Vagina (tissue), 2 donors: ENCODE measurements around the gene ZNF697. TPM values are rescaled to one million over a fixed set of nuclear protein-coding genes. Genes with fewer than 3 reads are reported as not detected.

Source experiments
- DNase-seq, 2 donors: peaks; one replicate each; pipeline ENCODE4 v3.0.0-alpha.2; 2017; ENCODE audit errors: extremely low spot score in 2 of 2
- H3K27ac ChIP-seq: fragments of 200-600 bp; sonication (generic); one replicate; pipeline ENCODE4 v1.5.1; 2019
- H3K27me3 ChIP-seq: fragments of 200-600 bp; sonication (generic); one replicate; pipeline ENCODE4 v1.5.1; 2019
- H3K36me3 ChIP-seq, 2 donors: fragments of 200-600 bp; sonication (generic); one replicate each; pipeline ENCODE4 v1.5.1; 2017 to 2019
- H3K4me1 ChIP-seq: fragments of 200-600 bp; sonication (generic); one replicate; pipeline ENCODE4 v1.5.1; 2019
- H3K4me3 ChIP-seq, 2 donors: fragments of 200-600 bp; sonication (generic); 1 replicate in 1 of 2; 2 replicates in 1 of 2; pipeline ENCODE4 v1.5.1; 2016 to 2019
- H3K9me3 ChIP-seq: fragments of 200-600 bp; sonication (generic); one replicate; pipeline ENCODE4 v1.5.1; 2019
- CTCF ChIP-seq, 3 experiments: fragments of 450-650 bp in 2 of 3; fragments of 200-600 bp in 1 of 3; sonication (generic) in 1 of 3; IDR thresholded peaks; one replicate each; pipeline ENCODE4 v1.5.1; 2017 to 2019; ENCODE audit warnings: antibody characterized with exemption in 3 of 3, mild to moderate bottlenecking in 2 of 3, moderate library complexity in 2 of 3
- POLR2A ChIP-seq, 2 donors: fragments of 450-650 bp; IDR thresholded peaks; one replicate each; pipeline ENCODE4 v1.6.1; 2017; ENCODE audit warnings: antibody characterized with exemption in 2 of 2, mild to moderate bottlenecking in 2 of 2, moderate library complexity in 2 of 2
- POLR2AphosphoS5 ChIP-seq, 2 donors: sonication (generic); formaldehyde crosslinking; IDR thresholded peaks; one replicate each; pipeline ENCODE4 v1.9.0; 2017; ENCODE audit warnings: antibody characterized with exemption in 2 of 2, mild to moderate bottlenecking in 2 of 2, low read depth in 1 of 2; ENCODE audit not compliant: insufficient read depth in 1 of 2
- intact Hi-C: fragments of 100-400 bp; cut with DNase I; formaldehyde crosslinking; loops from one replicate; pipeline ENCODE4 v1.15.1; 2023
- total RNA-seq: library from RNA; depleted of rRNA; stranded (reverse); fragments of >200 nt; gene quantifications from one replicate; pipeline ENCODE4 v1.2.3, GENCODE V29; 2016

ZNF697 gene
- total RNA-seq, 1 donor from 2014 or later: 3.7 TPM

GRCh38 chr1:119626841-119627240 is 21.2 kb downstream of the ZNF697 start:
- H3K4me3 ChIP-seq: no peak overlapping the region
- no peaks in the 10 kb centered on the region for H3K9me3 ChIP-seq
- peaks cover 0 to 25% of the 10 kb centered on the region in 2 donors for H3K36me3 ChIP-seq
- TF ChIP-seq POLR2A (IDR thresholded peaks at IDR 0.05) (no peak), POLR2AphosphoS5 (IDR thresholded peaks at IDR 0.05; ENCODE audit: insufficient read depth in 1 of 2, low read depth in 1 of 2) (no peak), CTCF (IDR thresholded peaks at IDR 0.05) (no peak)
- no peak for DNase-seq
- intact Hi-C loops: no loop called here
- H3K27ac ChIP-seq: no peak overlapping the region
- no peaks in the 10 kb centered on the region for H3K27me3 ChIP-seq
- H3K4me1 ChIP-seq: peaks cover 20% of the 10 kb centered on the region

- intact Hi-C loops: no loop called here
- Histone ChIP-seq H3K27me3 (no peaks in the 10 kb centered on the region), H3K36me3 (peaks cover 0 to 25% of the 10 kb centered on the region in 2 donors), H3K4me1 (peaks cover 13% of the 10 kb centered on the region), H3K4me3 (no peak overlapping the region), H3K27ac (no peak overlapping the region), H3K9me3 (no peaks in the 10 kb centered on the region)
- no peak for DNase-seq
- no peak for TF ChIP-seq POLR2A (IDR thresholded peaks at IDR 0.05)
- no peak for TF ChIP-seq CTCF (IDR thresholded peaks at IDR 0.05)
- no peak for TF ChIP-seq POLR2AphosphoS5 (IDR thresholded peaks at IDR 0.05; ENCODE audit: insufficient read depth in 1 of 2, low read depth in 1 of 2)
Measured at GRCh38 chr1:119626011-119626545, 22.0 kb downstream of the ZNF697 start.

GRCh38 chr1:119623678-119624077 is 24.4 kb downstream of the ZNF697 start:
- Histone ChIP-seq H3K27me3 (no peaks in the 10 kb centered on the region), H3K4me1 (peaks cover 5% of the 10 kb centered on the region), H3K9me3 (no peaks in the 10 kb centered on the region), H3K36me3 (peaks cover 0 to 25% of the 10 kb centered on the region in 2 donors), H3K27ac (no peak overlapping the region), H3K4me3 (no peak overlapping the region)
- no peak for DNase-seq
- intact Hi-C loops: no loop called here
- TF ChIP-seq POLR2A (IDR thresholded peaks at IDR 0.05): no peak
- no peak for TF ChIP-seq CTCF (IDR thresholded peaks at IDR 0.05)
- no peak for TF ChIP-seq POLR2AphosphoS5 (IDR thresholded peaks at IDR 0.05; ENCODE audit: insufficient read depth in 1 of 2, low read depth in 1 of 2)

GRCh38 chr1:119623193-119623515 is 24.9 kb downstream of the ZNF697 start:
- H3K27me3 ChIP-seq: no peaks in the 10 kb centered on the region
- peaks cover 5% of the 10 kb centered on the region for H3K4me1 ChIP-seq
- no peak overlapping the region for H3K27ac ChIP-seq
- H3K9me3 ChIP-seq: no peaks in the 10 kb centered on the region
- H3K36me3 ChIP-seq: peaks cover 0 to 25% of the 10 kb centered on the region in 2 donors
- intact Hi-C loops: no loop called here
- no peak for DNase-seq
- H3K4me3 ChIP-seq: no peak overlapping the region
- TF ChIP-seq POLR2AphosphoS5 (IDR thresholded peaks at IDR 0.05; ENCODE audit: insufficient read depth in 1 of 2, low read depth in 1 of 2) (no peak), POLR2A (IDR thresholded peaks at IDR 0.05) (no peak), CTCF (IDR thresholded peaks at IDR 0.05) (no peak)

GRCh38 chr1:119622311-119623192 is 25.5 kb downstream of the ZNF697 start:
- Histone ChIP-seq H3K27me3 (no peaks in the 10 kb centered on the region), H3K9me3 (no peaks in the 10 kb centered on the region), H3K36me3 (peaks cover 0 to 25% of the 10 kb centered on the region in 2 donors), H3K27ac (no peak overlapping the region), H3K4me1 (peaks cover 5% of the 10 kb centered on the region), H3K4me3 (no peak overlapping the region)
- no peak for DNase-seq
- TF ChIP-seq CTCF (IDR thresholded peaks at IDR 0.05): no peak
- TF ChIP-seq POLR2A (IDR thresholded peaks at IDR 0.05): no peak
- TF ChIP-seq POLR2AphosphoS5 (IDR thresholded peaks at IDR 0.05; ENCODE audit: insufficient read depth in 1 of 2, low read depth in 1 of 2): no peak
- intact Hi-C loops: no loop called here
